ENCODE measurements around the gene SPINK2.
A peak's percentile ranks its signal among the peaks of the same experiment; 100 is the strongest.

Gene SPINK2

DNA sequence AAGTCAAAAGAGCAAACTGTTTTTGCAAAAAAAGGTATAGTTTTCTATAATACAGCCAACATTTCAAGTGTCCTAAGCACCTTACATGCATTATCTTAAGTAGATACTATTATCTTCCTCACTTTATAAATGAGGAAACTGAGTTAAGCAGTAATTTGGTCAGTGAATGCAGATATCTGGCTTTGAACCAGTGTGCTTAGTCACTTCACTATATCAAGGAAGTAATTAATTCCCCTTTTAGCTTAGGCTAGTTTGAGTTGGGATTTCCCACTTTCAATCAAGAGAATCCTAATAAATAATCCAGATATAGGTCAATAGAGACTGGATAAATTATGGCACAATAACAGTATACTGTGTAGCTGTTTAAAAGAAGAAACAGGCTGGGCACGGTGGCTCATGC is 14.8 kb downstream of the SPINK2 start:
- no peak overlapping the region for H2BK15ac ChIP-seq (ENCODE audit: low read length)
- H3K36me3 ChIP-seq (replicated peaks in 1 of 2; ENCODE audit: control insufficient read depth in 2 of 2, insufficient read depth in 2 of 2, low read length in 2 of 2), result no peaks in the 10 kb centered on the region
- H3K23ac ChIP-seq (ENCODE audit: low read depth, low read length, poor library complexity), result no peak overlapping the region
- no peak overlapping the region for H4K91ac ChIP-seq (ENCODE audit: low read depth, low read length, poor library complexity)
- H3K9ac ChIP-seq (ENCODE audit: low read depth, low read length, poor library complexity), result no peak overlapping the region
- no peak overlapping the region for H3K18ac ChIP-seq (ENCODE audit: low read length)
- H3K4ac ChIP-seq (ENCODE audit: low read length), result no peak overlapping the region
- no peak overlapping the region for H3K4me2 ChIP-seq (ENCODE audit: insufficient read depth, low read length, poor library complexity, severe bottlenecking)
- DNase-seq (ENCODE audit: low spot score), result no peak
- WGBS, 2 donors (ENCODE audit: extremely low coverage in 2 of 2, insufficient read length in 2 of 2, insufficient replicate concordance in 1 of 2), result no CpG with 5 or more reads among the region's 1 CpG
- no peaks in the 10 kb centered on the region for H3K9me3 ChIP-seq (replicated peaks in 1 of 2; ENCODE audit: control insufficient read depth in 2 of 2, insufficient read depth in 1 of 2, low read depth in 1 of 2, low read length in 2 of 2)
- no peaks in the 10 kb centered on the region for H3K27me3 ChIP-seq (ENCODE audit: control insufficient read depth in 3 of 3, insufficient read depth in 3 of 3, low read depth in 1 of 3, low read length in 3 of 3)
- H3K4me3 ChIP-seq (ENCODE audit: low read length in 2 of 2), result no peak overlapping the region
- H2BK120ac ChIP-seq (ENCODE audit: low read depth, low read length), result no peak overlapping the region
- H2AK5ac ChIP-seq (ENCODE audit: low read depth, low read length), result no peak overlapping the region
- H4K8ac ChIP-seq (ENCODE audit: low read depth, low read length), result no peak overlapping the region
- H2BK12ac ChIP-seq (ENCODE audit: low read length), result no peak overlapping the region
- no peak overlapping the region for H3K27ac ChIP-seq (replicated peaks; ENCODE audit: low read length)
- H2BK5ac ChIP-seq (ENCODE audit: low read length), result no peak overlapping the region
- H2AFZ ChIP-seq (ENCODE audit: low read length), result no peak overlapping the region
- no peaks in the 10 kb centered on the region for H3K79me1 ChIP-seq (ENCODE audit: low read depth, low read length)
- H3K4me1 ChIP-seq (ENCODE audit: control insufficient read depth in 2 of 2, insufficient read depth in 1 of 2, low read depth in 1 of 2, low read length in 2 of 2), result no peaks in the 10 kb centered on the region
- H3K14ac ChIP-seq (ENCODE audit: low read length), result no peak overlapping the region

DNA sequence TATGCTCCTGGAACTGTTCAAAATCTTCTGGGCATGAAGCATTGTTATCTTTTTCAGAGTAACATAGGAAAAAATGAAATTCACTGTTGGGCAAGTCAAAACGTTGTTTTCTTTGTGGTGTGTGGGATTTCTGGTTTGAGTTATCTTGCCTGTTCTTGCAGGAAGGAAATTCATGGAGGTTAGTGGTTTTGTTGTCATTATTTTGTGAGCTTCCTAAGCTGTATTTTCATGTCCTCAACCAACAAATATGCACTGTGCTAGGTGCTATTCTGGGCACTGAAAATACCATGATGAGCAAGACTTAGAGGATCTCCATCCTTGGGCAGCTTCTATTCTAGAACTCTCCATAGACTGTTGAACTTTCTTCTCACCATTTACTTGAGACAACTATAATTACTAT is 16.9 kb downstream of the SPINK2 start:
- Histone ChIP-seq H4K8ac (ENCODE audit: low read depth, low read length) (no peak overlapping the region), H2AFZ (ENCODE audit: low read length) (no peak overlapping the region), H3K36me3 (replicated peaks in 1 of 2; ENCODE audit: control insufficient read depth in 2 of 2, insufficient read depth in 2 of 2, low read length in 2 of 2) (no peaks in the 10 kb centered on the region), H3K9me3 (replicated peaks in 1 of 2; ENCODE audit: control insufficient read depth in 2 of 2, insufficient read depth in 1 of 2, low read depth in 1 of 2, low read length in 2 of 2) (no peaks in the 10 kb centered on the region), H2BK120ac (ENCODE audit: low read depth, low read length) (no peak overlapping the region), H3K4ac (ENCODE audit: low read length) (no peak overlapping the region), H2BK5ac (ENCODE audit: low read length) (no peak overlapping the region), H3K79me1 (ENCODE audit: low read depth, low read length) (no peaks in the 10 kb centered on the region), H3K9ac (ENCODE audit: low read depth, low read length, poor library complexity) (no peak overlapping the region), H3K4me1 (ENCODE audit: control insufficient read depth in 2 of 2, insufficient read depth in 1 of 2, low read depth in 1 of 2, low read length in 2 of 2) (no peaks in the 10 kb centered on the region), H3K27ac (replicated peaks; ENCODE audit: low read length) (no peak overlapping the region), H3K18ac (ENCODE audit: low read length) (no peak overlapping the region), H3K4me3 (ENCODE audit: low read length in 2 of 2) (no peak overlapping the region), H2AK5ac (ENCODE audit: low read depth, low read length) (no peak overlapping the region), H2BK15ac (ENCODE audit: low read length) (no peak overlapping the region), H2BK12ac (ENCODE audit: low read length) (no peak overlapping the region), H3K14ac (ENCODE audit: low read length) (no peak overlapping the region), H3K4me2 (ENCODE audit: insufficient read depth, low read length, poor library complexity, severe bottlenecking) (no peak overlapping the region), H3K23ac (ENCODE audit: low read depth, low read length, poor library complexity) (no peak overlapping the region), H3K27me3 (ENCODE audit: control insufficient read depth in 3 of 3, insufficient read depth in 3 of 3, low read depth in 1 of 3, low read length in 3 of 3) (no peaks in the 10 kb centered on the region), H4K91ac (ENCODE audit: low read depth, low read length, poor library complexity) (no peak overlapping the region)
- DNase-seq (ENCODE audit: low spot score), result no peak
- WGBS, 2 donors (ENCODE audit: extremely low coverage in 2 of 2, insufficient read length in 2 of 2, insufficient replicate concordance in 1 of 2), result no CpG with 5 or more reads among the region's 1 CpG

- Histone ChIP-seq H2BK5ac (ENCODE audit: low read length) (no peak overlapping the region), H3K4me1 (ENCODE audit: control insufficient read depth in 2 of 2, insufficient read depth in 1 of 2, low read depth in 1 of 2, low read length in 2 of 2) (no peaks in the 10 kb centered on the region), H3K23ac (ENCODE audit: low read depth, low read length, poor library complexity) (no peak overlapping the region), H2AFZ (ENCODE audit: low read length) (no peak overlapping the region), H3K9ac (ENCODE audit: low read depth, low read length, poor library complexity) (no peak overlapping the region), H2BK15ac (ENCODE audit: low read length) (no peak overlapping the region), H4K8ac (ENCODE audit: low read depth, low read length) (no peak overlapping the region), H2BK12ac (ENCODE audit: low read length) (no peak overlapping the region), H4K91ac (ENCODE audit: low read depth, low read length, poor library complexity) (no peak overlapping the region), H3K27me3 (ENCODE audit: control insufficient read depth in 3 of 3, insufficient read depth in 3 of 3, low read depth in 1 of 3, low read length in 3 of 3) (peaks cover 0 to 2% (median 0%) of the 10 kb centered on the region in 3 experiments), H3K4me2 (ENCODE audit: insufficient read depth, low read length, poor library complexity, severe bottlenecking) (no peak overlapping the region), H3K79me1 (ENCODE audit: low read depth, low read length) (no peaks in the 10 kb centered on the region), H3K27ac (replicated peaks; ENCODE audit: low read length) (no peak overlapping the region), H3K14ac (ENCODE audit: low read length) (no peak overlapping the region), H3K4ac (ENCODE audit: low read length) (no peak overlapping the region), H2AK5ac (ENCODE audit: low read depth, low read length) (no peak overlapping the region), H3K9me3 (replicated peaks in 1 of 2; ENCODE audit: control insufficient read depth in 2 of 2, insufficient read depth in 1 of 2, low read depth in 1 of 2, low read length in 2 of 2) (no peaks in the 10 kb centered on the region), H3K4me3 (ENCODE audit: low read length in 2 of 2) (no peak overlapping the region), H3K36me3 (replicated peaks in 1 of 2; ENCODE audit: control insufficient read depth in 2 of 2, insufficient read depth in 2 of 2, low read length in 2 of 2) (no peaks in the 10 kb centered on the region), H3K18ac (ENCODE audit: low read length) (no peak overlapping the region), H2BK120ac (ENCODE audit: low read depth, low read length) (no peak overlapping the region)
- no peak for DNase-seq (ENCODE audit: low spot score)
- no CpG with 5 or more reads among the region's 2 CpGs for WGBS, 2 donors (ENCODE audit: extremely low coverage in 2 of 2, insufficient read length in 2 of 2, insufficient replicate concordance in 1 of 2)
Measured at GRCh38 chr4:56803471-56803870, 18.0 kb downstream of the SPINK2 start.

DNA sequence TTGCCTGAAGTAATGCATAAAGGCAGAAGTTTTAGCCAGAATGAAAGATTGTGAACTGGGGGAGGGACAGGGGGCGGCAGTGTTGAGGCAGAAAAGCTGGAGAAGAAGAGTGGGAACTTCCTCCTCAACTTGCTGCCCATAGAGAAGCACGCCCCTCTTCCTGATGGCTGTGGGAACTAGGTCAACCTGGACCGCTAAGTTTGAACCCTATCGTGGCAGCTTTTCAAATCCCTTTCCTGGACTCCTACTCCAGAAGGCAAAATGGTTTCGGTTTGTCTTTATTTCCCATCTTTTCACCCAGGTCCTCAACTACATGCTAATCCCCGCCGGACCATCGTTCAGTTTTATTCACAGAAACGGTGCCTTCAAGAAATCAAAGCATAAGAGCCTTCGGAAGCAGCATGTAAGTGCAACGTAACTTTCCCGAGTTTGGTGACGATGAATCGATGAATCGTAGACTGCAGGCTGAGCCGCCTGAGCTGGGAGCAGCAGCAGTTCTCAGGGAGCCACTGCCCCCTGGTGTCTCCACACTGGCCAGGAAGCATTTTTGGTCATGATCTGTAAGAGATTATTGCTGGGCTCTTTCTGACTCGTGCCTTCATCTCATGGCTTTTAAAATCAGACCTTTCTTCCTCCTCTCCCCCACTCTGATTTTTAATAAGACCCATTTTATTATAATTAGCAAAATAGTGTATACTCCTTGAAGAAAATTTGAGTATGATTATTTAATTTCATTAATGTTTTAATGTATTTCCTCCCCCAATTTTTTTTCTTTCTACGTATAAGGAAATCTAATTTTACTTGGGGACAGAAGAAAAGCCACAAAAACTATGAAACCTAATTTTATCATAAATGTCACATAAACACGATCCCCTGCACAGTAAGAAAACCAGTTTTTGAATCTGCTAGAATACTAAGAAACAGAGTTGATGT is 21.4 kb downstream of the SPINK2 start:
- Histone ChIP-seq H4K91ac (ENCODE audit: low read depth, low read length, poor library complexity) (no peak overlapping the region), H3K9ac (ENCODE audit: low read depth, low read length, poor library complexity) (no peak overlapping the region), H2AFZ (ENCODE audit: low read length) (peak overlapping the region; percentile 86), H3K14ac (ENCODE audit: low read length) (no peak overlapping the region), H3K23ac (ENCODE audit: low read depth, low read length, poor library complexity) (no peak overlapping the region), H3K9me3 (replicated peaks in 1 of 2; ENCODE audit: control insufficient read depth in 2 of 2, insufficient read depth in 1 of 2, low read depth in 1 of 2, low read length in 2 of 2) (no peaks in the 10 kb centered on the region), H3K36me3 (replicated peaks in 1 of 2; ENCODE audit: control insufficient read depth in 2 of 2, insufficient read depth in 2 of 2, low read length in 2 of 2) (no peaks in the 10 kb centered on the region), H2AK5ac (ENCODE audit: low read depth, low read length) (no peak overlapping the region), H4K8ac (ENCODE audit: low read depth, low read length) (no peak overlapping the region), H3K4ac (ENCODE audit: low read length) (no peak overlapping the region), H3K27ac (replicated peaks; ENCODE audit: low read length) (no peak overlapping the region), H3K27me3 (ENCODE audit: control insufficient read depth in 3 of 3, insufficient read depth in 3 of 3, low read depth in 1 of 3, low read length in 3 of 3) (peaks cover 0 to 3% (median 0%) of the 10 kb centered on the region in 3 experiments), H3K79me1 (ENCODE audit: low read depth, low read length) (no peaks in the 10 kb centered on the region), H2BK5ac (ENCODE audit: low read length) (no peak overlapping the region), H3K18ac (ENCODE audit: low read length) (peak overlapping the region; percentile 72), H2BK120ac (ENCODE audit: low read depth, low read length) (no peak overlapping the region), H2BK12ac (ENCODE audit: low read length) (no peak overlapping the region), H3K4me3 (ENCODE audit: low read length in 2 of 2) (peak overlapping the region; percentile 47 to 74), H3K4me1 (ENCODE audit: control insufficient read depth in 2 of 2, insufficient read depth in 1 of 2, low read depth in 1 of 2, low read length in 2 of 2) (no peaks in the 10 kb centered on the region), H2BK15ac (ENCODE audit: low read length) (no peak overlapping the region), H3K4me2 (ENCODE audit: insufficient read depth, low read length, poor library complexity, severe bottlenecking) (peak overlapping the region; percentile 85)
- no CpG with 5 or more reads among the region's 19 CpGs for WGBS, 2 donors (ENCODE audit: extremely low coverage in 2 of 2, insufficient read length in 2 of 2, insufficient replicate concordance in 1 of 2)
- peak; percentile 69 for DNase-seq (ENCODE audit: low spot score)

Data from neuronal stem cell (in vitro differentiated cells).